ENCODE results near the gene GPR33.

GRCh38 chr14:31466554-31466953, 21.3 kb downstream of the GPR33 start:
- TF ChIP-seq POLR2A (IDR thresholded peaks at IDR 0.05), result no peak
- no peak for TF ChIP-seq CTCF (IDR thresholded peaks at IDR 0.05)
